ENCODE data around the gene TREM1.

DNA sequence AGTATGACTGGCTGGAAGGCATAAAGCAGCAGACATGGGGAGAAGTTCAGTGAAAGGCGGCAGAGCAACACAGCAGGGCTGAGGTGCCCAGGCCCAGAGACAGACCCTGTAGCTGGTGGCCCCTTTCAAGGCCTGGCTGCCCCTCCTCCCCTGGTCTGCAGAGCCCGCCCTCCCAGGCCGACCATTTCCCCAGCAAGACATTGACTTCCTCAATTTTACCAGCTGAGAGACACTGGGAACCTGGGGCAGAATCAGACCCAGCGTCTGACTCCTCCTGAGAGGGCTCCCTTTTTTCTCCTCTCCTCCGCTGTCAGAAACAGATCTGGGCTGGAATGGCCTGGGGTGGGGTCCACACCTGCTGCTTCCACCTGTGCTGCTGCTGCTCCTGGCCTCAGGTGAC, 58.4 kb downstream of the TREM1 start, which contains the start of gene TREML4:
- TF ChIP-seq, protein P1, sequence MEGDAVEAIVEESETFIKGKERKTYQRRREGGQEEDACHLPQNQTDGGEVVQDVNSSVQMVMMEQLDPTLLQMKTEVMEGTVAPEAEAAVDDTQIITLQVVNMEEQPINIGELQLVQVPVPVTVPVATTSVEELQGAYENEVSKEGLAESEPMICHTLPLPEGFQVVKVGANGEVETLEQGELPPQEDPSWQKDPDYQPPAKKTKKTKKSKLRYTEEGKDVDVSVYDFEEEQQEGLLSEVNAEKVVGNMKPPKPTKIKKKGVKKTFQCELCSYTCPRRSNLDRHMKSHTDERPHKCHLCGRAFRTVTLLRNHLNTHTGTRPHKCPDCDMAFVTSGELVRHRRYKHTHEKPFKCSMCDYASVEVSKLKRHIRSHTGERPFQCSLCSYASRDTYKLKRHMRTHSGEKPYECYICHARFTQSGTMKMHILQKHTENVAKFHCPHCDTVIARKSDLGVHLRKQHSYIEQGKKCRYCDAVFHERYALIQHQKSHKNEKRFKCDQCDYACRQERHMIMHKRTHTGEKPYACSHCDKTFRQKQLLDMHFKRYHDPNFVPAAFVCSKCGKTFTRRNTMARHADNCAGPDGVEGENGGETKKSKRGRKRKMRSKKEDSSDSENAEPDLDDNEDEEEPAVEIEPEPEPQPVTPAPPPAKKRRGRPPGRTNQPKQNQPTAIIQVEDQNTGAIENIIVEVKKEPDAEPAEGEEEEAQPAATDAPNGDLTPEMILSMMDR (IDR thresholded peaks at IDR 0.05), result no peak
- TF ChIP-seq POLR2A (IDR thresholded peaks at IDR 0.05), result no peak
- TF ChIP-seq POLR2AphosphoS5 (IDR thresholded peaks at IDR 0.05), result no peak
- TF ChIP-seq EP300 (IDR thresholded peaks at IDR 0.05; ENCODE audit: low read depth), result no peak
